Natural killer cell (primary cell): ENCODE results near the gene ABCB10. TPM values are rescaled to one million over a fixed set of nuclear protein-coding genes. Genes with fewer than 3 reads are reported as not detected.

Source experiments
- ATAC-seq, 3 donors: fragments of 150-1000 bp in 2 of 3; fragments of 200-7000 bp in 1 of 3; cut with Tn5 transposase; 1 replicate in 1 of 3; 2 replicates in 2 of 3; pipeline ENCODE4 v1.10.0; 2021; ENCODE audit warnings: mild to moderate bottlenecking in 2 of 3, moderate library complexity in 2 of 3
- DNase-seq, 2 donors: peaks; one replicate each; pipeline versions ENCODE4 v3.0.0 to v3.0.0-alpha.2; 2013 to 2021; ENCODE audit warnings: mixed read lengths in 1 of 2
- H3K27ac ChIP-seq: one replicate; pipeline ENCODE4 v1.5.1; 2013; ENCODE audit warnings: mild to moderate bottlenecking, low read length
- H3K27me3 ChIP-seq: one replicate; pipeline ENCODE4 v1.6.1; 2013; ENCODE audit warnings: low read length; ENCODE audit not compliant: control insufficient read depth, insufficient read depth
- H3K36me3 ChIP-seq: one replicate; pipeline ENCODE4 v1.6.1; 2013; ENCODE audit warnings: low read length; ENCODE audit not compliant: control insufficient read depth, insufficient read depth
- H3K4me1 ChIP-seq: one replicate; pipeline ENCODE4 v1.6.1; 2013; ENCODE audit warnings: low read length; ENCODE audit not compliant: control insufficient read depth, insufficient read depth
- H3K4me3 ChIP-seq: one replicate; pipeline ENCODE4 v1.5.1; 2013; ENCODE audit warnings: low read length
- H3K9me3 ChIP-seq: one replicate; pipeline ENCODE4 v1.6.1; 2013; ENCODE audit warnings: low read length; ENCODE audit not compliant: control insufficient read depth, insufficient read depth
- H3K27ac Mint-ChIP-seq, 2 donors: one replicate each; pipeline ENCODE4 v1.8.0; 2022; ENCODE audit warnings: mild to moderate bottlenecking in 2 of 2, mixed read lengths in 2 of 2, moderate library complexity in 1 of 2
- H3K27me3 Mint-ChIP-seq, 2 donors: one replicate each; pipeline ENCODE4 v1.8.0; 2022; ENCODE audit warnings: low read depth in 2 of 2, mixed read lengths in 2 of 2
- H3K36me3 Mint-ChIP-seq: one replicate; pipeline ENCODE4 v1.8.0; 2022; ENCODE audit warnings: mixed read lengths
- H3K4me1 Mint-ChIP-seq, 2 donors: one replicate each; pipeline ENCODE4 v1.8.0; 2022; ENCODE audit warnings: mixed read lengths in 2 of 2
- H3K4me3 Mint-ChIP-seq: one replicate; pipeline ENCODE4 v1.8.0; 2022; ENCODE audit warnings: mild to moderate bottlenecking, moderate library complexity, mixed read lengths
- H3K9me3 Mint-ChIP-seq, 2 donors: one replicate each; pipeline ENCODE4 v1.8.0; 2022; ENCODE audit warnings: mixed read lengths in 2 of 2
- CTCF ChIP-seq: fragments of 200-600 bp; IDR thresholded peaks from one replicate; pipeline ENCODE4 v1.8.0; 2022; ENCODE audit warnings: antibody characterized with exemption
- WGBS: methylation state at CpG from one replicate; pipeline ENCODE4 v1.1.7; 2013; ENCODE audit warnings: missing lambda C conversion rate; ENCODE audit not compliant: insufficient coverage; 5-methylcytosine and 5-hydroxymethylcytosine counted together
- intact Hi-C: fragments of 100-400 bp; cut with micrococcal nuclease; formaldehyde crosslinking; loops from one replicate; pipeline ENCODE4 v1.14.2; 2022
- total RNA-seq, 4 donors: library from RNA; stranded (reverse); fragments of 120-200 nt in 1 of 4; gene quantifications; one replicate each; pipeline versions ENCODE4 v1.2.3 to v1.2.4, GENCODE V29; 2013 to 2022

ABCB10 gene
- total RNA-seq, 3 donors from 2014 or later (not counting 1 experiment from before 2014, with no cell fraction given) = 22.0 to 23.3 (median 22.0) TPM

DNA sequence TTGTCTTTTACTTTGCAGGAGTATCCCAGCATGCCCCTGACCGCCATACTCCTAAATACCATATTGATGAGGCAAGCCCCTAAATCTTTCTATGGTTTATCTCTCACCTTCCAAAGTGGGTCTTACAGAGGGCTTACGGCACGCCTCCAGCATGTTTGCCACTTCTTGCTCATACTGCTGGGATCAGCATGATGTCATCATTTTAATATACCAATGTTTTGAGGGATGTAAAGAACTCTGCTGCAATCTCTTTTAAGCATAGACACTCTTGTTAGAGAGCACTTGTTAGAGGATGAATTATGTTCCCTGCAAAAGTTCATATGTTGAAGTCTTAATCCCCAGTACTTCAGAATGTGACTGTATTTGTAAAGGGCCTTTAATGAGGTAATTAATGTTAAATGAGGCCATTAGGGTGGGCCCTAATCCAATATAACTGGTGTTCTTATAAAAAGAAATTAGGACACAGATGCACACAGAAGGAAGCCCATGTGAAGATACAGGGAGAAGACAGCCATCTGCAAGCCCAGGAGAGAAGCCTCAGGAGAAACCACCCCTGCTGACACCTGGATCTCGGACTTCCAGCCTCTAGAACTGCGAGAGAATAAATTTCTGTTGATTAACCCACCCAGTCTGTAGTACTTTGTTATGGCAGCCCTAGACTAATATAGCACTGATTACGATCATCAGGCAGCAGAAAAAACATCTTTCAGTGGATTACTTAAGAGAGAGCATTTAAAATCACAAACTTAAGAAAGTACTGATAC lies 16.4 kb upstream of the ABCB10 start:
- Mint-ChIP-seq H3K9me3 (no peaks in the 10 kb centered on the region), H3K27me3 (peaks cover 6 to 22% of the 10 kb centered on the region in 2 donors), H3K27ac (no peak overlapping the region), H3K4me1 (no peaks in the 10 kb centered on the region), H3K4me3 (no peak overlapping the region), H3K36me3 (no peaks in the 10 kb centered on the region)
- peaks cover 5% of the 10 kb centered on the region for H3K4me1 ChIP-seq
- no peaks in the 10 kb centered on the region for H3K36me3 ChIP-seq
- H3K4me3 ChIP-seq = no peak overlapping the region
- ATAC-seq (no peak), DNase-seq (no peak)
- H3K27ac ChIP-seq = no peak overlapping the region
- intact Hi-C loops = no loop called here
- TF ChIP-seq CTCF = no peak
- WGBS = 95% methylated on average over 5 of the region's 6 CpGs
- H3K9me3 ChIP-seq = no peaks in the 10 kb centered on the region
- no peaks in the 10 kb centered on the region for H3K27me3 ChIP-seq

DNA sequence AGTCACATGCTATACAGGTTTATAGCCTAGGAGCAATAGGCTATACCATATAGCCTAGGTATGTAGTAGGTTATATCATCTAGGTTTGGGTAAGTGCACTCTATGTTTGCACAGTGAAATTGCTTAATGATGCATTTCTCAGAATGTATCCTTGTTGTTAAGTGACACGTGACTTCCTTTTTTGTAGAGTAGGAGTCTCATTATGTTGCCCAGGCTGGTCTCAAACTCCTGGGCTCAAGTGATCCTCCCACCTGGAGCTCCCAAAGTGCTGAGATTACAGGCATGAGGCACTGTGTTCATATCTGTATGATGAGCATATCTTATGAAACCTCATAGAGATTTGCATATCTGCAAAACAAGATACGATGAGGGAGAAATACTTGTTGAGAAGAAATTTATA lies 13.8 kb upstream of the ABCB10 start:
- ATAC-seq (no peak), DNase-seq (no peak)
- no peak overlapping the region for H3K4me3 Mint-ChIP-seq
- no peaks in the 10 kb centered on the region for H3K36me3 Mint-ChIP-seq
- H3K27ac Mint-ChIP-seq = no peak overlapping the region
- H3K36me3 ChIP-seq = no peaks in the 10 kb centered on the region
- 72% methylated on average over 2 of the region's 2 CpGs for WGBS
- no peaks in the 10 kb centered on the region for H3K9me3 Mint-ChIP-seq
- intact Hi-C loops = no loop called here
- H3K27me3 Mint-ChIP-seq = peaks cover 0 to 3% of the 10 kb centered on the region in 2 donors
- H3K27me3 ChIP-seq = no peaks in the 10 kb centered on the region
- no peak overlapping the region for H3K4me3 ChIP-seq
- no peak overlapping the region for H3K27ac ChIP-seq
- no peak for TF ChIP-seq CTCF
- no peaks in the 10 kb centered on the region for H3K9me3 ChIP-seq
- H3K4me1 ChIP-seq = no peaks in the 10 kb centered on the region
- no peaks in the 10 kb centered on the region for H3K4me1 Mint-ChIP-seq

- Histone ChIP-seq H3K27ac (no peak overlapping the region), H3K9me3 (no peaks in the 10 kb centered on the region), H3K27me3 (no peaks in the 10 kb centered on the region), H3K36me3 (no peaks in the 10 kb centered on the region), H3K4me1 (no peaks in the 10 kb centered on the region), H3K4me3 (no peak overlapping the region)
- 85% methylated on average over 1 of the region's 2 CpGs for WGBS
- intact Hi-C loops = no loop called here
- no peak for ATAC-seq
- Mint-ChIP-seq H3K36me3 (no peaks in the 10 kb centered on the region), H3K27ac (no peak overlapping the region), H3K27me3 (peaks cover 0 to 3% of the 10 kb centered on the region in 2 donors), H3K9me3 (no peaks in the 10 kb centered on the region), H3K4me3 (no peak overlapping the region), H3K4me1 (no peaks in the 10 kb centered on the region)
- no peak for TF ChIP-seq CTCF
- no peak for DNase-seq
Observed at GRCh38 chr1:229570891-229571516, 12.5 kb upstream of the ABCB10 start.
